K562 (cell line): Measurements from ENCODE around the gene ZNF585A. TPM values are rescaled to one million over a fixed set of nuclear protein-coding genes. Genes with fewer than 3 reads are reported as not detected.

ENCODE experiments used
- ATAC-seq: fragments of 200-7000 bp; cut with Tn5 transposase; 3 replicates; pipeline ENCODE4 v1.9.1; 2020; ENCODE audit warnings: moderate library complexity
- BruUV-seq: library from RNA; stranded (reverse); fragments of 400-500 nt; replicated peaks from 2 replicates; lab custom pipeline; 2021; lab: Mats Ljungman, UMichigan
- CTCF ChIA-PET: fragments of 300-600 bp; formaldehyde crosslinking; extraction: SDS; loops from one replicate; lab custom pipeline; 2021; ENCODE audit warnings: low intra/inter-chr PET ratio; lab: Yijun Ruan, JAX
- POLR2A ChIA-PET: fragments of 300-600, 350-650 bp; sonication (Branson Sonifier 250); formaldehyde crosslinking; extraction: SDS; loops from one replicate; lab custom pipeline; 2021; ENCODE audit warnings: antibody characterized with exemption, inconsistent platforms; lab: Yijun Ruan, JAX
- DNase-seq, 4 experiments: peaks; one replicate each; pipeline versions ENCODE4 v3.0.0 to v3.0.0-alpha.2; 2011 to 2018; ENCODE audit warnings: low spot score in 3 of 4, mixed read lengths in 3 of 4; ENCODE audit errors: extremely low read depth in 1 of 4
- FAIRE-seq: peaks from 2 replicates; lab custom pipeline; 2011; peaks lifted over from hg19 to GRCh38; lab: Jason Lieb, UNC
- H2AFZ ChIP-seq: 2 replicates; pipeline ENCODE4 v1.6.0; 2011; ENCODE audit warnings: low read depth, low read length, control low read depth, inconsistent platforms
- H3K27ac ChIP-seq: fragments of 200-600 bp; 3 replicates; pipeline ENCODE4 v1.8.0; 2011; ENCODE audit warnings: low read depth, mild to moderate bottlenecking, control low read depth, inconsistent platforms, low read length, moderate library complexity, mixed read lengths; ENCODE audit errors: extremely low read depth
- H3K27me3 ChIP-seq, 2 experiments: fragments of 300-600 bp in 1 of 2; 2 replicates in 1 of 2; 3 replicates in 1 of 2; pipeline versions ENCODE4 v1.6.0 to v1.8.0; 2011; ENCODE audit warnings: inconsistent platforms in 2 of 2, low read length in 2 of 2, mild to moderate bottlenecking in 1 of 2, mixed read lengths in 1 of 2, moderate library complexity in 1 of 2; ENCODE audit not compliant: control insufficient read depth in 2 of 2, insufficient read depth in 2 of 2
- H3K36me3 ChIP-seq: fragments of 300-600 bp; 3 replicates; pipeline ENCODE4 v1.8.0; 2011; ENCODE audit warnings: mild to moderate bottlenecking, low read length, inconsistent platforms; ENCODE audit not compliant: control insufficient read depth, insufficient read depth
- H3K4me1 ChIP-seq, 2 experiments: fragments of 200-600 bp in 1 of 2; replicated peaks in 1 of 2; 2 replicates in 1 of 2; 3 replicates in 1 of 2; pipeline versions ENCODE4 v1.5.1 to v1.8.0; 2011; ENCODE audit warnings: inconsistent platforms in 2 of 2, low read length in 2 of 2, mild to moderate bottlenecking in 1 of 2, mixed read lengths in 1 of 2, moderate library complexity in 1 of 2; ENCODE audit not compliant: control insufficient read depth in 2 of 2, insufficient read depth in 2 of 2
- H3K4me2 ChIP-seq: 2 replicates; pipeline ENCODE4 v1.6.1; 2011; ENCODE audit warnings: low read length, control low read depth, inconsistent platforms, mixed read lengths; ENCODE audit not compliant: insufficient read depth
- H3K4me3 ChIP-seq: fragments of 200-600 bp; sonication (generic), shearing (Covaris generic); 2 replicates; pipeline ENCODE4 v1.5.1; 2016; ENCODE audit warnings: control low read depth, inconsistent platforms
- H3K79me2 ChIP-seq: fragments of 200-600 bp; 3 replicates; pipeline ENCODE4 v1.8.0; 2011; ENCODE audit warnings: low read length, inconsistent platforms; ENCODE audit not compliant: control insufficient read depth, insufficient read depth
- H3K9ac ChIP-seq, 2 experiments: 2 replicates each; pipeline versions ENCODE4 v1.6.0 to v1.6.1; 2011; ENCODE audit warnings: low read depth in 2 of 2, low read length in 2 of 2, control low read depth in 1 of 2, inconsistent platforms in 1 of 2, mild to moderate bottlenecking in 1 of 2, mixed read lengths in 1 of 2; ENCODE audit not compliant: insufficient read depth in 1 of 2
- H3K9me1 ChIP-seq: one replicate; pipeline ENCODE4 v1.6.0; 2011; ENCODE audit warnings: inconsistent platforms, mild to moderate bottlenecking, low read length, moderate library complexity; ENCODE audit not compliant: control insufficient read depth, insufficient read depth
- H3K9me3 ChIP-seq: replicated peaks from 2 replicates; pipeline ENCODE4 v1.5.1; 2011; ENCODE audit warnings: low read depth, low read length, inconsistent platforms; ENCODE audit not compliant: control insufficient read depth, insufficient read depth
- H4K20me1 ChIP-seq: replicated peaks from 2 replicates; pipeline ENCODE4 v1.6.1; 2011; ENCODE audit warnings: low read length, inconsistent platforms, mixed read lengths; ENCODE audit not compliant: control insufficient read depth, insufficient read depth
- ARID3A ChIP-seq: IDR thresholded peaks from 2 replicates; pipeline ENCODE4 v1.6.1; 2012; ENCODE audit warnings: low read depth, low read length, improper control_type of control experiment, borderline replicate concordance
- ARID4B ChIP-seq: sonication (generic); formaldehyde crosslinking; IDR thresholded peaks from 2 replicates; pipeline ENCODE4 v1.8.0; 2022; ENCODE audit warnings: mild to moderate bottlenecking, missing genetic modification reagents
- BACH1 ChIP-seq: fragments of 200-800 bp; sonication (Bioruptor generic); IDR thresholded peaks from 2 replicates; pipeline ENCODE4 v1.6.1; 2016; ENCODE audit warnings: missing genetic modification characterization, missing compliant biosample characterization
- BDP1 ChIP-seq: IDR thresholded peaks from 3 replicates; pipeline ENCODE4 v1.6.1; 2011; ENCODE audit not compliant: insufficient read length, insufficient read depth
- ELF1 ChIP-seq: fragments of 200-800 bp; sonication (Bioruptor generic); IDR thresholded peaks from 2 replicates; pipeline ENCODE4 v1.6.1; 2016; ENCODE audit warnings: missing genetic modification characterization, missing compliant biosample characterization
- GTF2E2 ChIP-seq: fragments of 200-800 bp; sonication (Bioruptor generic); IDR thresholded peaks from 2 replicates; pipeline ENCODE4 v1.6.1; 2016; ENCODE audit warnings: missing genetic modification characterization, missing compliant biosample characterization
- HMG20B ChIP-seq: fragments of 250-450 bp; sonication (Bioruptor Pico); IDR thresholded peaks from 2 replicates; pipeline ENCODE4 v1.5.0; 2021; ENCODE audit warnings: mild to moderate bottlenecking
- MBD2 ChIP-seq: sonication (generic); IDR thresholded peaks from 2 replicates; pipeline ENCODE4 v1.6.1; 2016; ENCODE audit warnings: low read depth, borderline replicate concordance
- NONO ChIP-seq, 2 experiments: fragments of 200-400 bp in 1 of 2; fragments of 450-650 bp in 1 of 2; formaldehyde crosslinking in 1 of 2; IDR thresholded peaks; 2 replicates each; pipeline ENCODE4 v1.6.1; 2017; ENCODE audit warnings: low read depth in 2 of 2, mild to moderate bottlenecking in 2 of 2, moderate library complexity in 2 of 2, low read length in 1 of 2
- POLR2H ChIP-seq: IDR thresholded peaks from 2 replicates; pipeline ENCODE4 v1.6.1; 2016; ENCODE audit warnings: missing genetic modification characterization, low read depth, mild to moderate bottlenecking, control low read depth, missing compliant biosample characterization, moderate library complexity
- POLR3A ChIP-seq: IDR thresholded peaks from 2 replicates; pipeline ENCODE4 v1.6.1; 2011; ENCODE audit warnings: borderline replicate concordance, mild to moderate bottlenecking, moderate library complexity; ENCODE audit not compliant: insufficient read length, insufficient read depth; ENCODE audit errors: extremely low read depth
- SMARCA4 ChIP-seq: fragments of 450-650 bp; IDR thresholded peaks from 2 replicates; pipeline ENCODE4 v1.6.1; 2016
- YBX1 ChIP-seq: fragments of 450-650 bp; IDR thresholded peaks from 2 replicates; pipeline ENCODE4 v1.7.1; 2016; ENCODE audit warnings: mild to moderate bottlenecking
- ZNF124 ChIP-seq: sonication (generic); formaldehyde crosslinking; IDR thresholded peaks from 2 replicates; pipeline ENCODE4 v1.8.1; 2022; ENCODE audit warnings: missing genetic modification reagents
- WGBS: fragments of 100-300 bp; shearing (Covaris generic); methylation state at CpG from one replicate; pipeline ENCODE4 v1.1.6; 2016; ENCODE audit warnings: low coverage, mixed read lengths; ENCODE audit not compliant: insufficient coverage; ENCODE audit errors: missing lambda C conversion rate; 5-methylcytosine and 5-hydroxymethylcytosine counted together
- in situ Hi-C: fragments of 300-500 bp; cut with MboI; formaldehyde crosslinking; loops from 4 replicates; pipeline ENCODE4 v1.15.0; 2018; ENCODE audit warnings: inconsistent platforms, mixed read lengths
- intact Hi-C: fragments of 100-400 bp; cut with micrococcal nuclease; formaldehyde crosslinking; loops from 2 replicates; pipeline ENCODE4 v1.14.2; 2022
- polyA plus RNA-seq, 8 experiments: library from polyadenylated mRNA; depleted of rRNA in 4 of 8; stranded (reverse) in 5 of 8; unstranded in 3 of 8; fragments of >200 nt; fragmentation: Nextera tagmentation in 2 of 8; fragmentation: Illumina TruSeq in 1 of 8; extraction: Ambion mirVana in 2 of 8; extraction: Trizol in 1 of 8; gene quantifications; 2 replicates each; pipeline versions ENCODE4 v1.2.1 to v1.2.3, GENCODE V29; 2011 to 2014; ENCODE audit warnings: inconsistent platforms in 1 of 8, missing spikeins in 1 of 8
- total RNA-seq, 7 experiments: library from RNA; depleted of rRNA in 6 of 7; stranded (reverse); fragments of >200 nt in 6 of 7; fragmentation: Illumina TruSeq in 2 of 7; extraction: Trizol in 2 of 7; gene quantifications; 2 replicates each; pipeline versions ENCODE4 v1.2.1 to v1.2.3, GENCODE V29; 2011 to 2021; ENCODE audit warnings: low replicate concordance in 1 of 7
- TF ChIP-seq, protein P1 (sequence below): sonication (generic); formaldehyde crosslinking; IDR thresholded peaks from 2 replicates; pipeline ENCODE4 v1.8.1; 2022; ENCODE audit warnings: missing genetic modification reagents

ZNF585A gene
- total and polyA plus RNA-seq, 9 of the 15 experiments (the other 6 are each of a cell fraction or from before 2014, with no cell fraction given) = 5.6 to 31.0 (median 8.5) TPM

- Histone ChIP-seq H3K9ac (peak overlapping the region; percentile 83 to 93), H3K79me2 (peaks cover 16% of the 10 kb centered on the region), H3K4me1 (peaks cover 0 to 9% of the 10 kb centered on the region in 2 experiments; a peak in 3 of 5 replicates), H3K9me1 (no peaks in the 10 kb centered on the region), H3K36me3 (peaks cover 9% of the 10 kb centered on the region; the same call in 2 of the 3 replicates), H3K4me3 (peak overlapping the region; percentile 61), H2AFZ (peak overlapping the region; percentile 94), H3K27ac (peak overlapping the region; percentile 84), H4K20me1 (no peaks in the 10 kb centered on the region), H3K9me3 (no peaks in the 10 kb centered on the region), H3K4me2 (peak overlapping the region; percentile 99), H3K27me3 (no peaks in the 10 kb centered on the region)
- TSS peak; percentile 84 for BruUV-seq
- POLR2A ChIA-PET = interaction anchor here (0.6 to 1.6 kb wide), 6 partner anchors 9 to 1002 kb away, joined by 3 to 6 read pairs (median 4); partner anchors contain the start of genes ZNF146, ZNF540, ZNF565 and ZNF571
- DNase-seq (no peak), ATAC-seq (no peak; the same call in 1 of the 3 replicates), FAIRE-seq (no peak)
- CTCF ChIA-PET = no interaction called here
- intact Hi-C loops = no loop called here
- in situ Hi-C loops = no loop called here
- 0% methylated on average over 7 of the region's 7 CpGs for WGBS
- no peak for TF ChIP-seq YBX1
- no peak for TF ChIP-seq ARID3A
- TF ChIP-seq, protein P1, sequence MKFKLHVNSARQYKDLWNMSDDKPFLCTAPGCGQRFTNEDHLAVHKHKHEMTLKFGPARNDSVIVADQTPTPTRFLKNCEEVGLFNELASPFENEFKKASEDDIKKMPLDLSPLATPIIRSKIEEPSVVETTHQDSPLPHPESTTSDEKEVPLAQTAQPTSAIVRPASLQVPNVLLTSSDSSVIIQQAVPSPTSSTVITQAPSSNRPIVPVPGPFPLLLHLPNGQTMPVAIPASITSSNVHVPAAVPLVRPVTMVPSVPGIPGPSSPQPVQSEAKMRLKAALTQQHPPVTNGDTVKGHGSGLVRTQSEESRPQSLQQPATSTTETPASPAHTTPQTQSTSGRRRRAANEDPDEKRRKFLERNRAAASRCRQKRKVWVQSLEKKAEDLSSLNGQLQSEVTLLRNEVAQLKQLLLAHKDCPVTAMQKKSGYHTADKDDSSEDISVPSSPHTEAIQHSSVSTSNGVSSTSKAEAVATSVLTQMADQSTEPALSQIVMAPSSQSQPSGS = no peak
- no peak for TF ChIP-seq ZNF124 (CRISPR knock-in tag)
- TF ChIP-seq POLR3A = no peak
- TF ChIP-seq ELF1 (tag) = no peak
- TF ChIP-seq BACH1 (tag) = no peak
- no peak for TF ChIP-seq SMARCA4
- TF ChIP-seq MBD2 = no peak
- TF ChIP-seq POLR2H = 0 out of 2 replicates have a peak, but pooled peaks have one; percentile 62
- no peak for TF ChIP-seq HMG20B (CRISPR knock-in tag)
- TF ChIP-seq NONO (IDR thresholded peaks at IDR 0.05; ENCODE audit: low read depth in 2 of 2, low read length in 1 of 2) = 0 out of 4 replicates have a peak, but pooled peaks of 1 of the 2 experiments have one; percentile 21
- peak; percentile 18; the same call in 1 of the 2 replicates for TF ChIP-seq GTF2E2
- TF ChIP-seq ARID4B = no peak
- no peak for TF ChIP-seq BDP1
These were observed 44.9 kb upstream of the ZNF585A start for GRCh38 chr19:37217480-37217774.
